Activated CD4-positive, alpha-beta T cell treated with anti-CD3 and anti-CD28 coated beads, Interleukin-2, amount 10 ng/mL, durations not matched to agents 7 days and 5 days (primary cell): Measurements from ENCODE around the gene SLC7A10. TPM values are rescaled to one million over a fixed set of nuclear protein-coding genes. Genes with fewer than 3 reads are reported as not detected.
A peak's percentile ranks its signal among the peaks of the same experiment; 100 is the strongest.
"Not testable (repeated sequence)": the region's sequence is repeated elsewhere in the genome, so short reads cannot be mapped to it uniquely, and the experiment has no call there.

Experiments
- CTCF ChIA-PET: fragments of 350-600 bp; sonication (Branson Sonifier 250); formaldehyde crosslinking; loops from one replicate; lab custom pipeline; 2021; ENCODE audit warnings: antibody characterized with exemption; lab: Charles Lee
- POLR2A ChIA-PET: fragments of 350-600 bp; sonication (Branson Sonifier 250); formaldehyde crosslinking; loops from one replicate; lab custom pipeline; 2021; ENCODE audit warnings: antibody characterized with exemption; lab: Charles Lee
- DNase-seq: peaks from one replicate; pipeline ENCODE4 v3.0.0-alpha.2; 2020
- H3K27ac Mint-ChIP-seq: one replicate; pipeline ENCODE4 v1.8.0; 2021; ENCODE audit warnings: mild to moderate bottlenecking, moderate library complexity, mixed read lengths
- H3K27me3 Mint-ChIP-seq: one replicate; pipeline ENCODE4 v1.8.0; 2021; ENCODE audit warnings: mixed read lengths
- H3K36me3 Mint-ChIP-seq: one replicate; pipeline ENCODE4 v1.8.0; 2021; ENCODE audit warnings: low read depth, mixed read lengths
- H3K4me1 Mint-ChIP-seq: one replicate; pipeline ENCODE4 v1.8.0; 2021; ENCODE audit warnings: mixed read lengths
- H3K4me3 Mint-ChIP-seq: one replicate; pipeline ENCODE4 v1.8.0; 2021; ENCODE audit warnings: mild to moderate bottlenecking, moderate library complexity, mixed read lengths
- H3K9me3 Mint-ChIP-seq: one replicate; pipeline ENCODE4 v1.8.0; 2021; ENCODE audit warnings: mixed read lengths
- total RNA-seq, 2 experiments: library from RNA; stranded (reverse); gene quantifications; one replicate each; pipeline ENCODE4 v1.2.3, GENCODE V29; 2021

Gene SLC7A10
- total RNA-seq, 2 experiments from 2014 or later: not detected

- Mint-ChIP-seq H3K27me3 (peaks cover 26% of the 10 kb centered on the region), H3K36me3 (no peaks in the 10 kb centered on the region), H3K9me3 (no peaks in the 10 kb centered on the region), H3K4me3 (no peak overlapping the region), H3K4me1 (no peaks in the 10 kb centered on the region), H3K27ac (no peak overlapping the region)
- ChIA-PET POLR2A (interaction anchor here (0.6 kb wide), 1 partner anchor 895 kb away, joined by 3 read pairs; no protein-coding TSS in a partner anchor), CTCF (interaction anchor here (0.7 to 1.2 kb wide), 3 partner anchors 12 to 506 kb away, joined by 3 to 5 read pairs (median 4); no protein-coding TSS in a partner anchor)
- DNase-seq: no peak
Observed at GRCh38 chr19:33196446-33197193, 29.0 kb downstream of the SLC7A10 start.

GRCh38 chr19:33195645-33196347, 29.9 kb downstream of the SLC7A10 start:
- no peaks in the 10 kb centered on the region for H3K36me3 Mint-ChIP-seq
- H3K27ac Mint-ChIP-seq: no peak overlapping the region
- H3K27me3 Mint-ChIP-seq: peaks cover 30% of the 10 kb centered on the region
- no peak for DNase-seq
- H3K9me3 Mint-ChIP-seq: no peaks in the 10 kb centered on the region
- H3K4me3 Mint-ChIP-seq: no peak overlapping the region
- POLR2A ChIA-PET: no interaction called here
- no peaks in the 10 kb centered on the region for H3K4me1 Mint-ChIP-seq
- CTCF ChIA-PET: interaction anchor here (0.8 to 1.2 kb wide), 2 partner anchors 419 to 506 kb away, joined by 3 to 5 read pairs; no protein-coding TSS in a partner anchor

GRCh38 chr19:33194886-33195644, 30.6 kb downstream of the SLC7A10 start:
- CTCF ChIA-PET: no interaction called here
- Mint-ChIP-seq H3K9me3 (no peaks in the 10 kb centered on the region), H3K27me3 (peaks cover 36% of the 10 kb centered on the region), H3K4me3 (no peak overlapping the region), H3K4me1 (no peaks in the 10 kb centered on the region), H3K36me3 (no peaks in the 10 kb centered on the region), H3K27ac (no peak overlapping the region)
- no peak for DNase-seq
- POLR2A ChIA-PET: no interaction called here

- H3K9me3 Mint-ChIP-seq: no peaks in the 10 kb centered on the region
- no peaks in the 10 kb centered on the region for H3K36me3 Mint-ChIP-seq
- POLR2A ChIA-PET: no interaction called here
- no peak overlapping the region for H3K4me3 Mint-ChIP-seq
- CTCF ChIA-PET: no interaction called here
- DNase-seq: no peak
- H3K27ac Mint-ChIP-seq: no peak overlapping the region
- H3K27me3 Mint-ChIP-seq: peaks cover 38% of the 10 kb centered on the region
- no peaks in the 10 kb centered on the region for H3K4me1 Mint-ChIP-seq
Observed at GRCh38 chr19:33194532-33194885, 31.1 kb downstream of the SLC7A10 start.

- Mint-ChIP-seq H3K27ac (no peak within 1 kb of the TSS), H3K36me3 (no peaks in the 10 kb centered on the region), H3K4me3 (peak within 1 kb of the TSS; percentile 40), H3K9me3 (no peaks in the 10 kb centered on the region), H3K4me1 (no peaks in the 10 kb centered on the region), H3K27me3 (peaks cover 43% of the 10 kb centered on the region)
- CTCF ChIA-PET: no interaction called here
- POLR2A ChIA-PET: no interaction called here
- DNase-seq: no peak
Observed at GRCh38 chr19:33193865-33194362, 31.7 kb downstream of the SLC7A10 start, which contains the start of gene LRP3. Gene LRP3 (plus strand): TSS chr19:33194330. CDS start chr19:33194786, 456 bp downstream.

- no peak for DNase-seq
- H3K9me3 Mint-ChIP-seq: no peaks in the 10 kb centered on the region
- CTCF ChIA-PET: no interaction called here
- peaks cover 43% of the 10 kb centered on the region for H3K27me3 Mint-ChIP-seq
- peak overlapping the region; percentile 40 for H3K4me3 Mint-ChIP-seq
- H3K36me3 Mint-ChIP-seq: no peaks in the 10 kb centered on the region
- POLR2A ChIA-PET: no interaction called here
- H3K4me1 Mint-ChIP-seq: no peaks in the 10 kb centered on the region
- no peak overlapping the region for H3K27ac Mint-ChIP-seq
Observed at GRCh38 chr19:33193269-33193864, 32.3 kb downstream of the SLC7A10 start.

- no peaks in the 10 kb centered on the region for H3K4me1 Mint-ChIP-seq
- H3K27me3 Mint-ChIP-seq: peaks cover 43% of the 10 kb centered on the region
- H3K4me3 Mint-ChIP-seq: no peak overlapping the region
- POLR2A ChIA-PET: interaction anchor here (0.6 kb wide), 1 partner anchor 16 kb away, joined by 3 read pairs; no protein-coding TSS in a partner anchor
- no peak for DNase-seq
- H3K9me3 Mint-ChIP-seq: no peaks in the 10 kb centered on the region
- H3K36me3 Mint-ChIP-seq: no peaks in the 10 kb centered on the region
- no peak overlapping the region for H3K27ac Mint-ChIP-seq
- CTCF ChIA-PET: no interaction called here
Observed at GRCh38 chr19:33192010-33192409, 33.6 kb downstream of the SLC7A10 start.

- no peak overlapping the region for H3K4me3 Mint-ChIP-seq
- no peak for DNase-seq
- ChIA-PET POLR2A (no interaction called here), CTCF (no interaction called here)
- H3K36me3 Mint-ChIP-seq: no peaks in the 10 kb centered on the region
- no peaks in the 10 kb centered on the region for H3K9me3 Mint-ChIP-seq
- H3K27me3 Mint-ChIP-seq: peaks cover 42% of the 10 kb centered on the region
- H3K4me1 Mint-ChIP-seq: peaks cover under 1% of the 10 kb centered on the region
- no peak overlapping the region for H3K27ac Mint-ChIP-seq
Observed at GRCh38 chr19:33191501-33191900, 34.1 kb downstream of the SLC7A10 start.

GRCh38 chr19:33191092-33191491, 34.6 kb downstream of the SLC7A10 start:
- CTCF ChIA-PET, H3K27ac Mint-ChIP-seq, DNase-seq, POLR2A ChIA-PET, H3K4me1 Mint-ChIP-seq, H3K4me3 Mint-ChIP-seq, H3K9me3 Mint-ChIP-seq, H3K36me3 Mint-ChIP-seq: not testable (repeated sequence)
- peaks cover 42% of the 10 kb centered on the region for H3K27me3 Mint-ChIP-seq

GRCh38 chr19:33189453-33189852, 36.2 kb downstream of the SLC7A10 start:
- ChIA-PET POLR2A (no interaction called here), CTCF (no interaction called here)
- Mint-ChIP-seq H3K36me3 (no peaks in the 10 kb centered on the region), H3K9me3 (no peaks in the 10 kb centered on the region), H3K4me1 (peaks cover 6% of the 10 kb centered on the region), H3K4me3 (no peak overlapping the region), H3K27me3 (peaks cover 39% of the 10 kb centered on the region), H3K27ac (no peak overlapping the region)
- no peak for DNase-seq

- H3K4me1 Mint-ChIP-seq: peaks cover 6% of the 10 kb centered on the region
- no peak overlapping the region for H3K4me3 Mint-ChIP-seq
- H3K27me3 Mint-ChIP-seq: peaks cover 22% of the 10 kb centered on the region
- H3K27ac Mint-ChIP-seq: no peak overlapping the region
- no peaks in the 10 kb centered on the region for H3K36me3 Mint-ChIP-seq
- POLR2A ChIA-PET: no interaction called here
- CTCF ChIA-PET: interaction anchor here (4.3 kb wide), 1 partner anchor 10 kb away, joined by 16 read pairs; no protein-coding TSS in a partner anchor
- no peaks in the 10 kb centered on the region for H3K9me3 Mint-ChIP-seq
- DNase-seq: no peak
Observed at GRCh38 chr19:33187183-33187540, 38.5 kb downstream of the SLC7A10 start.

GRCh38 chr19:33186431-33187182, 39.0 kb downstream of the SLC7A10 start:
- POLR2A ChIA-PET: no interaction called here
- H3K27ac Mint-ChIP-seq: no peak overlapping the region
- no peak for DNase-seq
- H3K27me3 Mint-ChIP-seq: peaks cover 17% of the 10 kb centered on the region
- CTCF ChIA-PET: interaction anchor here (4.3 kb wide), 1 partner anchor 10 kb away, joined by 16 read pairs; no protein-coding TSS in a partner anchor
- no peaks in the 10 kb centered on the region for H3K36me3 Mint-ChIP-seq
- peaks cover 6% of the 10 kb centered on the region for H3K4me1 Mint-ChIP-seq
- no peaks in the 10 kb centered on the region for H3K9me3 Mint-ChIP-seq
- no peak overlapping the region for H3K4me3 Mint-ChIP-seq
